A549 (cell line): ENCODE results near the gene TMEM235. TPM values are rescaled to one million over a fixed set of nuclear protein-coding genes. Genes with fewer than 3 reads are reported as not detected.

Experiments
- ATAC-seq, 2 experiments: fragments of 200-7000 bp in 1 of 2; fragments of >200 bp in 1 of 2; cut with Nextera tagmentation in 1 of 2; cut with Tn5 transposase in 1 of 2; 3 replicates each; pipeline versions ENCODE4 v1.8.0 to v1.9.1; 2018 to 2020; ENCODE audit warnings: mild to moderate bottlenecking in 1 of 2, moderate library complexity in 1 of 2
- CTCF ChIA-PET: fragments of 300-600 bp; sonication (Branson Sonifier 250); formaldehyde crosslinking; extraction: SDS; loops from one replicate; lab custom pipeline; 2021; ENCODE audit warnings: antibody characterized with exemption, inconsistent platforms; lab: Yijun Ruan, JAX
- POLR2A ChIA-PET: fragments of 350-600 bp; formaldehyde crosslinking; extraction: SDS; loops from one replicate; lab custom pipeline; 2021; ENCODE audit warnings: antibody characterized with exemption, inconsistent platforms; lab: Yijun Ruan, JAX
- DNase-seq, 2 experiments: peaks; one replicate each; pipeline versions ENCODE4 v3.0.0 to v3.0.0-alpha.2; 2011 to 2016; ENCODE audit warnings: low read depth in 1 of 2, low spot score in 1 of 2
- FAIRE-seq: peaks from 2 replicates; lab custom pipeline; 2011; peaks lifted over from hg19 to GRCh38; lab: Jason Lieb, UNC
- H3K27ac ChIP-seq, 2 experiments: fragments of >200 bp; sonication (Bioruptor Twin); formaldehyde crosslinking; 3 replicates each; pipeline ENCODE4 v1.5.1; 2016 to 2017
- H3K4me1 ChIP-seq: fragments of >200 bp; sonication (Bioruptor Twin); formaldehyde crosslinking; 3 replicates; pipeline ENCODE4 v1.6.1; 2016
- H3K4me2 ChIP-seq: fragments of >200 bp; sonication (Bioruptor Twin); formaldehyde crosslinking; 3 replicates; pipeline ENCODE4 v1.6.1; 2016
- H3K4me3 ChIP-seq: fragments of >200 bp; sonication (Bioruptor Twin); formaldehyde crosslinking; 3 replicates; pipeline ENCODE4 v1.5.1; 2016
- H3K9me3 ChIP-seq: fragments of >200 bp; sonication (Bioruptor Twin); formaldehyde crosslinking; 3 replicates; pipeline ENCODE4 v1.6.1; 2016
- CBX2 ChIP-seq: fragments of 200-600 bp; sonication (generic); IDR thresholded peaks from 2 replicates; pipeline ENCODE4 v1.6.1; 2016; ENCODE audit warnings: low read depth, mild to moderate bottlenecking, borderline replicate concordance
- CBX8 ChIP-seq: fragments of 200-600 bp; sonication (generic); IDR thresholded peaks from 2 replicates; pipeline ENCODE4 v1.6.1; 2016
- CEBPB ChIP-seq, 2 experiments: fragments of >200 bp in 1 of 2; sonication (Bioruptor Twin) in 1 of 2; formaldehyde crosslinking in 1 of 2; IDR thresholded peaks; 2 replicates each; pipeline ENCODE4 v1.6.1; 2012 to 2016
- CHD2 ChIP-seq: fragments of 150-350 bp; IDR thresholded peaks from 2 replicates; pipeline ENCODE4 v1.6.1; 2014; ENCODE audit warnings: low read length; ENCODE audit not compliant: partially characterized antibody
- CHD4 ChIP-seq: fragments of 200-600 bp; sonication (generic); IDR thresholded peaks from 2 replicates; pipeline ENCODE4 v1.6.1; 2016; ENCODE audit warnings: antibody characterized with exemption, mild to moderate bottlenecking, borderline replicate concordance
- EHF ChIP-seq: fragments of 250-450 bp; sonication (Bioruptor Pico); IDR thresholded peaks from 2 replicates; pipeline ENCODE4 v1.5.0; 2020; ENCODE audit warnings: mild to moderate bottlenecking
- EP300 ChIP-seq, 2 experiments: fragments of >200 bp; sonication (Bioruptor Twin); formaldehyde crosslinking; IDR thresholded peaks; 2 replicates in 1 of 2; 3 replicates in 1 of 2; pipeline ENCODE4 v1.6.1; 2016 to 2017
- ESRRA ChIP-seq: fragments of 150-350 bp; IDR thresholded peaks from 2 replicates; pipeline ENCODE4 v1.6.1; 2014; ENCODE audit warnings: mild to moderate bottlenecking, low read length, borderline replicate concordance
- FOSB ChIP-seq: fragments of 250-450 bp; sonication (Bioruptor Pico); IDR thresholded peaks from 2 replicates; pipeline ENCODE4 v1.5.0; 2020; ENCODE audit warnings: mild to moderate bottlenecking, moderate library complexity
- FOSL2 ChIP-seq, 2 experiments: fragments of 450-650 bp in 1 of 2; fragments of >200 bp in 1 of 2; sonication (Bioruptor Twin) in 1 of 2; formaldehyde crosslinking; IDR thresholded peaks; 2 replicates each; pipeline versions ENCODE4 v1.5.0 to v1.6.1; 2016 to 2020; ENCODE audit warnings: mild to moderate bottlenecking in 1 of 2, moderate library complexity in 1 of 2
- FOXS1 ChIP-seq: fragments of 250-450 bp; sonication (Bioruptor Pico); IDR thresholded peaks from 2 replicates; pipeline ENCODE4 v1.5.0; 2020; ENCODE audit warnings: mild to moderate bottlenecking, moderate library complexity
- GATA3 ChIP-seq: IDR thresholded peaks from 2 replicates; pipeline ENCODE4 v1.6.1; 2012; ENCODE audit warnings: borderline replicate concordance
- HDAC2 ChIP-seq: fragments of 200-600 bp; sonication (generic); IDR thresholded peaks from 2 replicates; pipeline ENCODE4 v1.6.1; 2016
- HOXB5 ChIP-seq: fragments of 250-450 bp; sonication (Bioruptor Pico); IDR thresholded peaks from 2 replicates; pipeline ENCODE4 v1.5.0; 2020; ENCODE audit warnings: mild to moderate bottlenecking, moderate library complexity
- KDM5A ChIP-seq: fragments of 200-600 bp; sonication (generic); IDR thresholded peaks from 2 replicates; pipeline ENCODE4 v1.6.1; 2016; ENCODE audit warnings: antibody characterized with exemption, mild to moderate bottlenecking
- MAZ ChIP-seq: fragments of 150-350 bp; IDR thresholded peaks from 2 replicates; pipeline ENCODE4 v1.6.1; 2014; ENCODE audit warnings: antibody characterized with exemption, low read depth, low read length, borderline replicate concordance
- NFE2L2 ChIP-seq: fragments of 150-350 bp; conservative IDR thresholded peaks from 2 replicates; pipeline ENCODE4 v1.6.1; 2014; ENCODE audit warnings: low read length
- NR3C1 ChIP-seq: fragments of >200 bp; sonication (Bioruptor Twin); formaldehyde crosslinking; IDR thresholded peaks from 3 replicates; pipeline ENCODE4 v1.6.1; 2017
- PHF8 ChIP-seq: fragments of 200-600 bp; sonication (generic); IDR thresholded peaks from 2 replicates; pipeline ENCODE4 v1.6.1; 2016; ENCODE audit warnings: low read depth, mild to moderate bottlenecking, antibody characterized with exemption, moderate library complexity, borderline replicate concordance
- POLR2AphosphoS2 ChIP-seq: conservative IDR thresholded peaks from 2 replicates; pipeline ENCODE4 v1.6.1; 2012; ENCODE audit warnings: low read length, improper control_type of control experiment, inconsistent platforms
- RFX5 ChIP-seq: fragments of 450-650 bp; IDR thresholded peaks from 2 replicates; pipeline ENCODE4 v1.7.1; 2014; ENCODE audit warnings: antibody characterized with exemption, mild to moderate bottlenecking, moderate library complexity
- SREBF2 ChIP-seq: fragments of 450-650 bp; IDR thresholded peaks from 2 replicates; pipeline ENCODE4 v1.6.1; 2014; ENCODE audit warnings: mild to moderate bottlenecking, moderate library complexity
- ZC3H11A ChIP-seq: fragments of 450-650 bp; IDR thresholded peaks from 2 replicates; pipeline ENCODE4 v1.6.1; 2014; ENCODE audit warnings: antibody characterized with exemption, mild to moderate bottlenecking
- ZNF302 ChIP-seq: fragments of 250-450 bp; sonication (Bioruptor Pico); IDR thresholded peaks from 2 replicates; pipeline ENCODE4 v1.9.0; 2021; ENCODE audit warnings: inconsistent platforms, mild to moderate bottlenecking, moderate library complexity
- WGBS: methylation state at CpG from one replicate; pipeline ENCODE4 v1.1.6; 2017; ENCODE audit errors: missing lambda C conversion rate; 5-methylcytosine and 5-hydroxymethylcytosine counted together
- polyA plus RNA-seq, 4 experiments: library from polyadenylated mRNA; depleted of rRNA in 3 of 4; stranded (reverse); fragments of >200 nt; fragmentation: RNase III in 1 of 4; extraction: RNeasy Plus Mini Kit Qiagen cat#74134 plus additional on column Dnase treatment in 1 of 4; gene quantifications; 2 replicates in 3 of 4; 3 replicates in 1 of 4; pipeline ENCODE4 v1.2.3, GENCODE V29; 2011 to 2017
- TF ChIP-seq, protein P1 (sequence below): IDR thresholded peaks from 2 replicates; pipeline ENCODE4 v1.6.1; 2012; ENCODE audit warnings: low read depth, borderline replicate concordance
- TF ChIP-seq, protein P2 (sequence below): IDR thresholded peaks from 2 replicates; pipeline ENCODE4 v1.6.1; 2012
- TF ChIP-seq, protein P3 (sequence below): fragments of 450-650 bp; IDR thresholded peaks from 2 replicates; pipeline ENCODE4 v1.6.1; 2014; ENCODE audit warnings: antibody characterized with exemption
- TF ChIP-seq, protein P4 (sequence below): fragments of 150-350 bp; IDR thresholded peaks from 2 replicates; pipeline ENCODE4 v1.6.1; 2014; ENCODE audit warnings: low read depth, mild to moderate bottlenecking, low read length
- TF ChIP-seq, protein P5 (sequence below): fragments of >200 bp; sonication (Bioruptor Twin); formaldehyde crosslinking; IDR thresholded peaks from 2 replicates; pipeline ENCODE4 v1.6.1; 2016

TMEM235 gene
- polyA plus RNA-seq, 2 of the 4 experiments (the other 2 are of a cell fraction): not detected

DNA sequence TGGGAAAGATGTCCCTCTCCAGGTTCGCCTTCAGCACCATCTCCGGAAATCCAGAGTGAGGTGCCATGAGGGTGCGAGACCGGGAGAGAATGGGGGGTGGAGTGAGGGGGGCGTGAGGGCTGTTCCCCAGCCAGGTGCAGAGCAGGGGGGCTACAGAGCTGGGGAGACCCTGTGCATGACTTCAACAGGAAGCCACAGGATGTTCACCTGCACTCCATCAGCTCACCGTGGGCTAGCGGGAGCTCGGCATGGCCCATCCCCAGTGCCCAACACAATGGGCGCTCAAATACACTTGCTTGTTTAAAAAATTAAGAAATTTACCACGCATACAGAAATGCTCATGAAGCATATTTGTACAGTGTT, 27.7 kb downstream of the TMEM235 start:
- ATAC-seq: no peak
- no peak overlapping the region for H3K27ac ChIP-seq
- no peak overlapping the region for H3K4me3 ChIP-seq
- no peaks in the 10 kb centered on the region for H3K9me3 ChIP-seq
- WGBS: 87% methylated on average over 10 of the region's 10 CpGs
- 0 out of 3 replicates have a peak, but pooled peaks cover 4% of the 10 kb centered on the region for H3K4me1 ChIP-seq
- ChIA-PET POLR2A (no interaction called here), CTCF (interaction anchor here (0.5 to 11.6 kb wide), 7 partner anchors 8 to 162 kb away, joined by 3 to 190 read pairs (median 4); no protein-coding TSS in a partner anchor)
- H3K4me2 ChIP-seq: no peak overlapping the region
- no peak for TF ChIP-seq ZNF302 (CRISPR knock-in tag)
- no peak for DNase-seq
- FAIRE-seq: no peak

DNA sequence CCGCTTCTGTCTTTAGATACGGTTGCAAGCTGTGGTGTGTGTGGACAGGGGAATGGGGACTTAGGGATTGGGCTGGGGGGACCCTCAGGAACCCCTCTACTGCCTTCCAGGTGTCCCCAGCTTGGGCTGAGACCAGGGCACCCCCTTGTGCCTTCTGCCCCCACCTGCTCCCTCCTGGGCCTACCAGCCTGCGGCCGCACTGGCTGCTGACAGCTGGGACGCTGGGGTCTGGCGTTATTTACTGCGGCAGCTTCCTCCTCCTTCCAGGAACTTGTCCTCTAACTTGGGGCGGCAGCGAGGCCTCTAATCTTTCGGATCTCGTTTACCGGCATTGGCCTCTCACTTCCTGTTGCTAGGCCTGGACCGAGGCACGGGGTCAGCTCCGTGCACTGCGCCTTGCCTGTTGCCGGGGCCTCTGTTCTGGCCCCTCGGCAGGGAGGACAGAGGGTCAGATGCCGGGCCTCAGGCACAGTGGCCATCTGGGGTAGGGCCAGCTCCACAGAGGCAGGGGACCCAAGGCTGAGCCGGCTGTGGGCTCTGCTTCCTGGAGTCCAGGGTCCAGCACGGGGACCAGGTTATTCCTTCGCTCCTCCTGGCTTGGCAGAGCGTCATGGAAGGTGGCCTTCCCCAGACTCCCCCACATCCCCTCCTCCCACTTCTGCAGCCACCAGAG, 31.8 kb downstream of the TMEM235 start:
- peaks cover 6% of the 10 kb centered on the region; the same call in 1 of the 3 replicates for H3K4me1 ChIP-seq
- CTCF ChIA-PET: interaction anchor here (0.5 to 5.4 kb wide), 7 partner anchors 10 to 1481 kb away, joined by 3 to 40 read pairs (median 4); no protein-coding TSS in a partner anchor
- TF ChIP-seq CHD2 (no peak), POLR2AphosphoS2 (no peak), HDAC2 (no peak), NFE2L2 (no peak), FOXS1 (CRISPR knock-in tag) (no peak), PHF8 (no peak), NR3C1 (no peak), CBX2 (no peak), GATA3 (no peak), CEBPB (IDR thresholded peaks at IDR 0.05) (no peak), EP300 (IDR thresholded peaks at IDR 0.05) (no peak), FOSL2 (IDR thresholded peaks at IDR 0.05) (no peak), FOSL2 (CRISPR knock-in tag; IDR thresholded peaks at IDR 0.05) (no peak)
- TF ChIP-seq, protein P1, sequence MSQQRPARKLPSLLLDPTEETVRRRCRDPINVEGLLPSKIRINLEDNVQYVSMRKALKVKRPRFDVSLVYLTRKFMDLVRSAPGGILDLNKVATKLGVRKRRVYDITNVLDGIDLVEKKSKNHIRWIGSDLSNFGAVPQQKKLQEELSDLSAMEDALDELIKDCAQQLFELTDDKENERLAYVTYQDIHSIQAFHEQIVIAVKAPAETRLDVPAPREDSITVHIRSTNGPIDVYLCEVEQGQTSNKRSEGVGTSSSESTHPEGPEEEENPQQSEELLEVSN: no peak
- TF ChIP-seq, protein P2, sequence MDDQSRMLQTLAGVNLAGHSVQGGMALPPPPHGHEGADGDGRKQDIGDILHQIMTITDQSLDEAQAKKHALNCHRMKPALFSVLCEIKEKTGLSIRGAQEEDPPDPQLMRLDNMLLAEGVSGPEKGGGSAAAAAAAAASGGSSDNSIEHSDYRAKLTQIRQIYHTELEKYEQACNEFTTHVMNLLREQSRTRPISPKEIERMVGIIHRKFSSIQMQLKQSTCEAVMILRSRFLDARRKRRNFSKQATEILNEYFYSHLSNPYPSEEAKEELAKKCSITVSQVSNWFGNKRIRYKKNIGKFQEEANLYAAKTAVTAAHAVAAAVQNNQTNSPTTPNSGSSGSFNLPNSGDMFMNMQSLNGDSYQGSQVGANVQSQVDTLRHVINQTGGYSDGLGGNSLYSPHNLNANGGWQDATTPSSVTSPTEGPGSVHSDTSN: no peak
- DNase-seq (no peak), ATAC-seq (no peak), FAIRE-seq (no peak)
- no peak overlapping the region for H3K4me2 ChIP-seq
- POLR2A ChIA-PET: no interaction called here
- 87% methylated on average over 20 of the region's 23 CpGs for WGBS
- no peaks in the 10 kb centered on the region for H3K9me3 ChIP-seq
- no peak overlapping the region for H3K27ac ChIP-seq
- no peak overlapping the region for H3K4me3 ChIP-seq

DNA sequence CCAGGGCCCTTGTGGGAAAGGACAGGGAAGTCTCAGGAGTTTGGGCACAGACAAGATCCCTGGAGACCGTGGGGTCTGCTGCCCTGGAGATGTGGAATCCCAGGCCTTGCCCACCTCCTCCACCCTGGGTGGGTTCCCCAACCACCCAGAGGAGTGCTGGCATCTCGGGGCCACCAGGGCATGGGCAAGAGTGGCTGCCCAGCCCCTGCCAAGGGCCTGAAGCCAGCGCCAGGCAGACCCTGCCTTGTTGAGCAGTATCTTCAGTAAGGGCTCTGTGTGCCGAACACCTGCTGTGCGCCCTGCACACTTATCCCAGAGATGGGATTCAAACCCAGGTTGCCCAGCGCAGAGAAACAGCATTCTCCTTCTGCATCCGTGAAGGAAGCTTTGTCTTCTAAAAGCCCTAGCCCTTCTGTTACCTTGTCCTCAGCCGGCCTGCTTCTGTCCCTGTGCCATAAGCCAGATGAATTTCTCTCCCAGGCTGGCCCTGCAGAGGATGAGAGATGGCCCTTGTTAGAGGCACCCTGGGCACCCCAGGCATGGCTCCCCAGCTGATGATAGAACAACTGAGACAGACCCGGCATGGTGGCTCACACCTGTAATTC, 32.4 kb downstream of the TMEM235 start:
- DNase-seq (no peak), ATAC-seq (no peak), FAIRE-seq (no peak)
- Histone ChIP-seq H3K4me3 (no peak overlapping the region), H3K9me3 (no peaks in the 10 kb centered on the region), H3K4me1 (peaks cover 12% of the 10 kb centered on the region), H3K27ac (no peak overlapping the region), H3K4me2 (no peak overlapping the region)
- CTCF ChIA-PET: interaction anchor here (0.5 to 5.4 kb wide), 5 partner anchors 9 to 1480 kb away, joined by 3 to 40 read pairs (median 4); no protein-coding TSS in a partner anchor
- POLR2A ChIA-PET: no interaction called here
- TF ChIP-seq KDM5A: no peak
- no peak for TF ChIP-seq MAZ
- TF ChIP-seq NFE2L2: no peak
- TF ChIP-seq CBX8: no peak
- no peak for TF ChIP-seq HOXB5 (CRISPR knock-in tag)
- TF ChIP-seq EP300 (IDR thresholded peaks at IDR 0.05): no peak
- TF ChIP-seq RFX5: no peak
- no peak for TF ChIP-seq ZC3H11A
- no peak for TF ChIP-seq CHD4
- no peak for TF ChIP-seq FOSL2 (IDR thresholded peaks at IDR 0.05)
- TF ChIP-seq FOSL2 (CRISPR knock-in tag; IDR thresholded peaks at IDR 0.05): no peak
- TF ChIP-seq, protein P3, sequence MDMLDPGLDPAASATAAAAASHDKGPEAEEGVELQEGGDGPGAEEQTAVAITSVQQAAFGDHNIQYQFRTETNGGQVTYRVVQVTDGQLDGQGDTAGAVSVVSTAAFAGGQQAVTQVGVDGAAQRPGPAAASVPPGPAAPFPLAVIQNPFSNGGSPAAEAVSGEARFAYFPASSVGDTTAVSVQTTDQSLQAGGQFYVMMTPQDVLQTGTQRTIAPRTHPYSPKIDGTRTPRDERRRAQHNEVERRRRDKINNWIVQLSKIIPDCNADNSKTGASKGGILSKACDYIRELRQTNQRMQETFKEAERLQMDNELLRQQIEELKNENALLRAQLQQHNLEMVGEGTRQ: no peak
- no peak for TF ChIP-seq POLR2AphosphoS2
- TF ChIP-seq ESRRA: no peak
- no peak for TF ChIP-seq FOSB (CRISPR knock-in tag)
- no peak for TF ChIP-seq EHF (CRISPR knock-in tag)
- TF ChIP-seq, protein P4, sequence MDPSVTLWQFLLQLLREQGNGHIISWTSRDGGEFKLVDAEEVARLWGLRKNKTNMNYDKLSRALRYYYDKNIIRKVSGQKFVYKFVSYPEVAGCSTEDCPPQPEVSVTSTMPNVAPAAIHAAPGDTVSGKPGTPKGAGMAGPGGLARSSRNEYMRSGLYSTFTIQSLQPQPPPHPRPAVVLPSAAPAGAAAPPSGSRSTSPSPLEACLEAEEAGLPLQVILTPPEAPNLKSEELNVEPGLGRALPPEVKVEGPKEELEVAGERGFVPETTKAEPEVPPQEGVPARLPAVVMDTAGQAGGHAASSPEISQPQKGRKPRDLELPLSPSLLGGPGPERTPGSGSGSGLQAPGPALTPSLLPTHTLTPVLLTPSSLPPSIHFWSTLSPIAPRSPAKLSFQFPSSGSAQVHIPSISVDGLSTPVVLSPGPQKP: no peak
- TF ChIP-seq SREBF2: no peak
- no peak for TF ChIP-seq CEBPB (IDR thresholded peaks at IDR 0.05)
- TF ChIP-seq, protein P5, sequence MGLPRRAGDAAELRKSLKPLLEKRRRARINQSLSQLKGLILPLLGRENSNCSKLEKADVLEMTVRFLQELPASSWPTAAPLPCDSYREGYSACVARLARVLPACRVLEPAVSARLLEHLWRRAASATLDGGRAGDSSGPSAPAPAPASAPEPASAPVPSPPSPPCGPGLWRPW: no peak
- WGBS: 80% methylated on average over 8 of the region's 9 CpGs
